ENCODE measurements around the gene MESP2.

Gene MESP2

DNA sequence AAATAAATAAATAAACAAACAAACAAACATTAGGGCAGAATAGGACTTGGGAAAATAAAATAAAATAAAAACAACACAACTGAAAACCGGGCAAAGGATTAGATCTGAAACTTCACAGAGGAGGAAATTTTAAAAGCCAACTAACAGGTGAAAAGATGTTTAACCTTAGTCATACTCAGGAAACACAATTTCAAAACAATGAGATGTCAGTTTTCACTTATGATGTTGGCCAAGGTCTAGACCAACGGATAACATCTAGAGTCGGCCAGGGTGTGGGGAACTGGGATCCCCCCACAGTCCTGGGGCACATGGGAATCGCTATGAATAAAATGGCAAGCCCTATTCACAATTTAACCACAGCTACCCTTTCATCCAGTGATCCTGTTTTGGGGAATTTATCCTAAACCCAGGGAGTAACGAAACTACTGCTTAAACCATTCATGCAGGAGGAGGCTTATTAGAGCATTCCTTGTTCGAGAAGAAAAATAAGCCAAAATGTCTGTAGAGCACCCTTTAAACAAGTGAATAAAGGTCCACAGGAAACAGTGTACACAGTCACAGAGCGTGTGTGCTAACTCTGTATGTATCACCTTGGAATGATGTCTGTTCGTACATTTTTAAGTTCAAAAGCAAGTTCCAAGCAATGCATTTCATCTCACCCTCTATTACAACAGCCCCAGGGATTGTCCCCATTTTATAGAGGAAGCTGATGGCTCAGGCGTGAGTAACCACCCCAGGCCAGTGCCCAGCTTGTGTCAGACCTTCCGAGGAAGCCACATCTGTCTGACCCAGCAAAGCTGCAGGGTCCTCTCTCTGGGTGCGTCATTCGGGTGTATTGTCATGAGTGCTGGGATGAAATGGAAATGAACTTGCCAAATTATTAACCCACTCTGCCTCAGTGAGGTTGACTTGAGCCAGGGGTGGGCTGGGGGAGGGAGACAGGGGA is 44.8 kb downstream of the MESP2 start:
- no peak for DNase-seq

DNA sequence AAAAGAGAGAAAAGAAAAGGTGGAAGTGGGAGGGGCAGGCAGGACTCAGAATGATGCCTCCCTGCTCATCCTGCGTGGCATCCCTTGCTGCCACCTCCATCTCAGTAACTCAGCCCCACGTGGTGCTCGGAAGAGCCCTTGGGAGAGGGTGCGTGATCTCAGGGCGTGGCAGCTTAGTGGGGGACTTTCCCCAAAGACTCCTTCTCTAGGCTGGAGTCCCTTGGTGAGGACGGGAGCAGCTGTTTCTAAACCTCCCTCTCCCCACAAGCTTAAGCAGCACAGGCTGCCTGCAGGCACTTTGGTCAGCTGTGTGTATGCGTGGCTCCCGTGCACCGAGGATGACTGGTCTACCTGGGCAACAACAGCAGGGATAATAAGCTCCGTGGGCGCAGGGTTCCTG is 45.9 kb downstream of the MESP2 start:
- DNase-seq: no peak

DNA sequence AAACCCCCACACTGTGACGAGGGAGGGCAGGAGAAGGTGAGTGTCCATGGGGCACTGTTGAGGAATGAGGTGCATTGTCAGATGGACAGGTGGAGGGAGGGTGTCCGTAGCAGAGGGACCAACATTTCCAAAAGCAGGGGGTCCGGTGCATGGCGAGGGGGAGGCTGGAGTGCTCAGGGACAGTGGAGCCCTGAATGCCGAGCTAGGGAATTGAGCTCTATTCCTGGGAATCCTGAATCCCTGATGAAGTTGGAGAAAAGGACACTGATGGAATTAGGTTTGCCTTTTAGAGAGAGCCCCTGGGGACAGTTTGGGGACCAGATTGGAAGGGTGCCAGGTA is 46.4 kb downstream of the MESP2 start:
- DNase-seq: no peak

DNA sequence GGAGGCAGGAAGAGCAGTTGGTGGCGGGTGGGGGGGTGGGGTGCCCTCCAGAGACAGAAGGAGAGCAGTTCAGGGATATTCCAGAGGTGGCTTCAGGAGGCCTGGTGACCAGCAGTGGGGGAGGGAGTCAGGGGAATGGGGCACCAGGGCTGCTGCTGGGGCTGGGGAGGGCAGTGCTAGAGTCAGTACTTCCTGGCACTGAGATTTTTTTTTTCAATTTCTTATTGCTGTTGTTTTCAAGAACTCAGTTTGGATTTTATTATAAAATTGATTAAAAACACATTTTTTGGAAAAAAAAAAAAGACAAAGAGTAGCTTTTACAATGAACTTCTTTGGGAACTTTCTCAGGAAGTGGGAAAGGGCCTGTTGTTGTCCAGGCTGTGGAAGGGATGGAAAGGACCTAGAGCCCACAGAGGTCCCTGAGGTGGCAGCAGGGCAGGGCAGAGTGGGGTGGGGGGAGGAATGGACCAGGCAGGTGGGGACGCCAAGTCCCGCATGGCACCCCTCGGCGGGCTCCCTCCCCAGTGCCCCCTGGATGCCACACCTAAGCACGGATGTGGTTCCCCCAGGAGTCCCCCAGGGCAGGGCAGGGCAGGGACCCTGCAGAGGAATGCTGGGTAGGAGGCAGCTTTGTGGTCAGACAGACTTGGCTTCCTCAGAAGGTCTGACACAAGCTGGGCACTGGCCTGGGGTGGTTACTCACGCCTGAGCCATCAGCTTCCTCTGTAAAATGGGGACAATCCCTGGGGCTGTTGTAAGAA is 47.0 kb downstream of the MESP2 start:
- peak; percentile 16 for DNase-seq

DNA sequence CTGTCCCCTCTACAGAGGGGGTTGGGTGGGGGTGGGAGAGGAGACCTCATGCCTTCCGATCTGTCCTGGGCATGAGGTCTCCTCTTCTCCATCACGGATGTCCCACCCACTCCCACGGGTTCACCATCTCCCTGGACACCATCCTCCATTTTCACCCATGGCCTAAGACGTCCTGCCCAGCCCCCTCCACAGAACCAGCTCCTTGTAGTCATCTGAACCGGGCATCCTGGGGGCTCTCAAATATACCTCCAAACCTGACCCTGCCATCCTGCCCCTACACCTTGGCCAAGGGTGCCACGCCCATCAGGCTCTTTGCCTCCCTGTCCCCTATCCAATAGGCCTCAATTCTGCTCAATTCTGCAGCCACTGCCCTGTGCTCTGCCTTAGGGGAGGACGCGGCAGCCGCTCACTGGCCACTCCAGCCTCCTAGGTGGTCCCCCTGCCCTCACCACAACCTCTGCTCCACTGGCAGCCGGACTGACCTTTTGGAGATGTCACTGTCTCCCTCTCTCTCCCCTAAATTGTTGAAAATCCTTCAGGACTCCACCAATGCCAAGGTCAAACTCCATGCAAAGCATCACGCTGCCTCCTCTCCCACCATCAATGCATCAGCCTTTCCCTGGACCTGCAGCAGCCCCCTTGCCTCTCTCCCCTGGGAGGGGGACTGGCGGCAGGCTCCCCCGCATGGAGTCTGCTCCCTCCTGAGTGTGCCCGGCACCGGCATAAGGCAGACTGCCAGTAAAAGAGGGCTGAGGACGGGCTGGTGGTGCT is 47.9 kb downstream of the MESP2 start:
- no peak for DNase-seq

DNA sequence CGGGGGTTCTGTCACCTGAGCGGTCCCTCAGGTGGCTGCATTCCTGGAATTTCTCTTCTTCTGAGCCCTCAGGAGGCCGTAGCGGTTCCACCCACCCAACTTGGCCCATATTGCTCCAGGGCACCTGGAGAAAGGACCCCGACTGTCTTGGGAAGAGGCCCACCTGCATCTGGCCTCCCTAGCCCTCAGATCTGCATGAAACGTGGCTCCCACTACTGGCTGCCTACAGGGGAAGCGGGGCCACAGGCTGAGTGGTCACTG is 48.4 kb downstream of the MESP2 start:
- DNase-seq: no peak

DNA sequence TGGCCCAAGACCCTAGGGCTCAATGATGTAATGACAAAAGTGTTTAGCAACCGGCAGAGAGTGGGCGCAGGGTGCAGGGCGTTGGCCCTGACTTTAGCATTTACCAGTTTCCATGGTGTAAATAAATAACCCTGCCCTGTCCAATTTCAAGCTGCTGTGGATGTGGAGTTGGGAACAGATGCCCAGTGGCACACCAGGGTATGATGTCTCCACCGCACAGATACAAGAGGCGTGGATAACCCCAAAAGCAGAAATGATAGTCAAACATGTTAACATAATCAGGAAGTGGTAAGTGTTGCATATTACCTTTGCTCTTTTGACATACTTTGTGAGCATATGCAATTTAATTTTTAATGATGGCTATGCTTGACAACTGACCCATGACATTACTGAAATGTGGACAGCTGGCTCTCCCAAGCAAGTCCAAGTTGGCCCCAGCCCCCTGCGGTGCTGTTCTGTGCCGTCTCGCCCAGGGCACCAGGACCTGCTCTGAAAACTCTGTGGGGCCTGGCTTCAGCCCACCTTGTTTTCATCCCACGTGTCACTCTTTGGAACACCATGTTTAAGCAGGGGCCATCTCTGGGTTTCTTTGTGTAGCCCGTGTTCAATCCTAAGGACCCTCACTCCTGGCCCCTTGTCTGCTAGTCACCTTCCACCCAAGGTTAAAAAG is 49.3 kb downstream of the MESP2 start:
- no peak for DNase-seq

DNA sequence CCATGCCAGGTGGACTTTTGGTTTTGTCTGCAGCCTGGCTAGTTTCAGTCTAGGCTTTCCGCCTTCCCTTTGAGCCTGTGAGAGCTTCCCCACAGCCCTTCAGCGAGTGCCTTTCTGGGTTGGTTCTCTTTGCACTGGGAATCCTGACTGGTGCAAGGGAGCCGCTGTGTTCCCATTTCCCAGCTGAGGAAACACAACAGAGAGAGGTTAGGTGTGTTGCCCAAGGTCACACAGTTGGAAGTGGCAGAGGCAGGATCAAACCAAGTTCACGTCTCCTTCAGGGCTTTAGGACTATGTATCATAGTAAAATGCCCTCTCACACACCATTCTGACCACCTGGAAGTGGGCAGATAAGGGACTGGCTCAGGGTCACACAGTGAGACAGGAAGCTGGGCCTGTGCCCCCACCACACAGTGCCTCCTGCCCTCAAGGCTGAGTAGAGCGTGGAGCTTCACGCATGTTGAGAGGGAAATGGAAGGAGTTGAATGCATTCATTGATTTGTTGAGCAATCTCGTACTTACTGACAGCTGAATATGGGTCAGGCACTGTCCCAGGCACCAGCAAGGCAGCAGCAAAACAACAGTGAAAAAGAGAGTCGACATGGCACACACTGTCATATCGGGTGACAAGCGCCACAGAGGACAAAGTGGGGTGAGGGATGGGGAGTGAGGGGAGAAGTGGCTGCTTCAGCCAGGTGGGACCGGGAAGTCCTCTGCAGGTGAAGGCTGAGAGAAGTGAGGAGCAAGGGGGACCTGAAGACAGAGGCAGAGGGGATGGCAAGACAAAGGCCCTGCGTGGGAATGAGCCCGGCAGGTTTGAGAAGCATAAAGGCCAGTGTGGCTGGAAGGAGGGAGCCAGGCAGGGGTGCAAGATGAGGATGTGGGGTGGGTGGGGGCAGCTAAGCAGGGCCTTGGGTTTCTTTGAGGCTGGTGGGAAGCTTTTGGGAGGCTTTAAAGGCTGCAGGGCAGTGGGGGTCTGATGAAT is 50.8 kb downstream of the MESP2 start:
- no peak for DNase-seq

DNA sequence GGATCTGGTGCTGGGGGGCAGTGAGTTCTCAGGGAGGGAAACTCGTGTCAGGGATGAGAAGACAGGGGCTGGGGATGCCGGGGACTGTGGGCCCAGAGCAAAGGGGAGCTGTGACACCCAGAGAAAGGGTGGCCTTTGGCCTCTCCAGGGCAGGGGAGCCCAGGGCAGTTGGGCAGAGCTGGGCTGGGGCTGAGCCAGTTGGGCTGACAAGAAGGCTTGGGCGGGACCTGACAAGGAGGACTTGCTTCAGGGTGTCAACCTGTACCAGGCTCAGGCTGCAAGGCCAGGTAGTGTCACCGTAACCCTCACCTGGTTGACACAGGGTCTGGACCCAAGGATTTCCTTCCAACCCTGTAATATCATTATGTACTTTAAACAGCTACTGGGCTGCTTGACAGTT is 51.7 kb downstream of the MESP2 start:
- no peak for DNase-seq

Data from right hindlimb (tissue), 1 donor.